Fibroblast of pulmonary artery (primary cell): ENCODE results near the gene C7orf25.
A peak's percentile ranks its signal among the peaks of the same experiment; 100 is the strongest.

Experiments
- DNase-seq: peaks from one replicate; pipeline ENCODE4 v3.0.0-alpha.2; 2010; ENCODE audit warnings: low read depth
- H3K4me3 ChIP-seq: replicated peaks from 2 replicates; pipeline ENCODE4 v1.5.1; 2011; ENCODE audit warnings: low read depth, mild to moderate bottlenecking, control low read depth, low read length, moderate library complexity
- CTCF ChIP-seq: IDR thresholded peaks from 2 replicates; pipeline ENCODE4 v1.5.1; 2011; ENCODE audit warnings: mild to moderate bottlenecking, control low read depth, low read length, inconsistent platforms; ENCODE audit errors: missing control alignments

Gene C7orf25

GRCh38 chr7:42929449-42929848 lies 17.6 kb upstream of the C7orf25 start:
- peak overlapping the region; percentile 13 for H3K4me3 ChIP-seq
- no peak for DNase-seq
- no peak for TF ChIP-seq CTCF

- DNase-seq: no peak
- TF ChIP-seq CTCF: no peak
- H3K4me3 ChIP-seq: no peak overlapping the region
These were observed 16.9 kb upstream of the C7orf25 start for GRCh38 chr7:42928754-42929153.

GRCh38 chr7:42926204-42926603 lies 14.3 kb upstream of the C7orf25 start:
- TF ChIP-seq CTCF: no peak
- DNase-seq: no peak
- no peak overlapping the region for H3K4me3 ChIP-seq

GRCh38 chr7:42925630-42926029 lies 13.8 kb upstream of the C7orf25 start:
- TF ChIP-seq CTCF: no peak
- H3K4me3 ChIP-seq: no peak overlapping the region
- DNase-seq: no peak

GRCh38 chr7:42924223-42924838 lies 12.5 kb upstream of the C7orf25 start:
- H3K4me3 ChIP-seq: no peak overlapping the region
- TF ChIP-seq CTCF: no peak
- no peak for DNase-seq

GRCh38 chr7:42922017-42922753 lies 10.3 kb upstream of the C7orf25 start:
- H3K4me3 ChIP-seq: no peak overlapping the region
- DNase-seq: no peak

More at GRCh38 chr7:42922017-42922753, 10.3 kb upstream of the C7orf25 start:
- no peak for TF ChIP-seq CTCF
